ENCODE results near the gene ELL2.

- TF ChIP-seq POLR2A (IDR thresholded peaks at IDR 0.05; ENCODE audit: low read length) (peak; percentile 37), GATA1 (IDR thresholded peaks at IDR 0.05; ENCODE audit: low read depth, low read length) (no peak)
Measured at GRCh38 chr5:95959888-95960666, 1.6 kb downstream of the ELL2 start.

All from erythroblast (primary cell).